Measurements from ENCODE around the gene ADGRE2.

ADGRE2 gene

DNA sequence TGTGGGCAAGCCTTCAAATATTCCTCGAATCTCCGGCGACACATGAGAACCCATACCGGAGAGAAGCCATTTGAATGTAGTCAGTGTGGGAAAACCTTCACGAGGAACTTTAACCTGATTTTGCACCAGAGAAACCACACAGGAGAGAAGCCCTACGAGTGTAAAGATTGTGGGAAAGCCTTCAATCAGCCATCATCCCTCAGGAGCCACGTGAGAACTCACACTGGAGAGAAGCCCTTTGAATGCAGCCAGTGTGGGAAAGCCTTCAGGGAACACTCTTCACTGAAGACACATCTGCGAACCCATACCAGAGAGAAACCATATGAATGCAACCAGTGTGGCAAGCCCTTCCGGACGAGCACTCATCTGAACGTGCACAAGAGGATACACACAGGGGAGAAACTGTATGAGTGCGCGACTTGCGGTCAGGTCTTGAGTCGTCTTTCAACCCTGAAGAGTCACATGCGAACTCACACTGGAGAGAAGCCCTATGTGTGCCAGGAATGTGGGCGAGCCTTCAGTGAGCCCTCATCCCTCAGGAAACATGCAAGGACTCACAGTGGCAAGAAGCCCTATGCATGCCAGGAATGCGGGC is 59.7 kb downstream of the ADGRE2 start:
- no peak for DNase-seq (ENCODE audit: extremely low read depth, low read depth)
- TF ChIP-seq, protein P1, sequence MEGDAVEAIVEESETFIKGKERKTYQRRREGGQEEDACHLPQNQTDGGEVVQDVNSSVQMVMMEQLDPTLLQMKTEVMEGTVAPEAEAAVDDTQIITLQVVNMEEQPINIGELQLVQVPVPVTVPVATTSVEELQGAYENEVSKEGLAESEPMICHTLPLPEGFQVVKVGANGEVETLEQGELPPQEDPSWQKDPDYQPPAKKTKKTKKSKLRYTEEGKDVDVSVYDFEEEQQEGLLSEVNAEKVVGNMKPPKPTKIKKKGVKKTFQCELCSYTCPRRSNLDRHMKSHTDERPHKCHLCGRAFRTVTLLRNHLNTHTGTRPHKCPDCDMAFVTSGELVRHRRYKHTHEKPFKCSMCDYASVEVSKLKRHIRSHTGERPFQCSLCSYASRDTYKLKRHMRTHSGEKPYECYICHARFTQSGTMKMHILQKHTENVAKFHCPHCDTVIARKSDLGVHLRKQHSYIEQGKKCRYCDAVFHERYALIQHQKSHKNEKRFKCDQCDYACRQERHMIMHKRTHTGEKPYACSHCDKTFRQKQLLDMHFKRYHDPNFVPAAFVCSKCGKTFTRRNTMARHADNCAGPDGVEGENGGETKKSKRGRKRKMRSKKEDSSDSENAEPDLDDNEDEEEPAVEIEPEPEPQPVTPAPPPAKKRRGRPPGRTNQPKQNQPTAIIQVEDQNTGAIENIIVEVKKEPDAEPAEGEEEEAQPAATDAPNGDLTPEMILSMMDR (IDR thresholded peaks at IDR 0.05; ENCODE audit: low read depth, low read length), result no peak

DNA sequence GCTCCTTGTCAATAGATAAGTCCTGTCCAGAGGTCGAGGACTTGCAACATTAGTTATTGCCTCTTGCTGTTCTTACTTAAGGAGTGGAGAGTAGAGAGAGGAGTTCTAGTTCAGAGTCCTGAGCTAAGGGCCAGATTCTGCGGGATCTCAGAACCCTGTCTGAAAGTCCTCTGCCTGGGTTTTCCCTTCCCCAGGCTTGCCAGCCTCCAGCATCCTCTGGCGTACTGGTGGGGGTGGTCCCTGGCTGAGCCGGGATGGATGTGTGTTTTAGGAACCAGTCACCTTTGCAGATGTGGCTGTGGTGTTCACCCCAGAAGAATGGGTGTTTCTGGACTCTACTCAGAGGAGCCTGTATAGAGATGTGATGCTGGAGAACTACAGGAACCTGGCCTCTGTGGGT is 62.5 kb downstream of the ADGRE2 start:
- no peak for DNase-seq (ENCODE audit: extremely low read depth, low read depth)
- TF ChIP-seq, protein P1 (IDR thresholded peaks at IDR 0.05; ENCODE audit: low read depth, low read length), result no peak

DNA sequence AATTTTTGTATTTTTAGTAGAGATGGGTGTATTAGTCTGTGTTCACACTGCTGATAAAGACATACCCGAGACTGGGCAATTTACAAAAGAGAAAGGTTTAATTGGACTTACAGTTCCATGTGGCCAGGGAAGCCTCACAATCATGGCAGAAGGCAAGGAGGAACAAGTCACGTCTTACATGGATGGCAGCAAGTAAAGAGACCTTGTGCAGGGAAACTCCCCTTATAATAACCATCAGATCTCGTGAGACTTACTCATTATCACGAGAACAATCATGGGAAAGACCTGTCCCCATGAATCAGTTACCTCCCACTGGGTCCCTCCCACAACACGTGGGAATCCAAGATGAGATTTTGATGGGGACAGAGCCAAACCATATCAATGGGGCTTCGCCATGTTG is 73.9 kb downstream of the ADGRE2 start:
- no peak for DNase-seq (ENCODE audit: extremely low read depth, low read depth)
- TF ChIP-seq, protein P1 (IDR thresholded peaks at IDR 0.05; ENCODE audit: low read depth, low read length), result no peak

DNA sequence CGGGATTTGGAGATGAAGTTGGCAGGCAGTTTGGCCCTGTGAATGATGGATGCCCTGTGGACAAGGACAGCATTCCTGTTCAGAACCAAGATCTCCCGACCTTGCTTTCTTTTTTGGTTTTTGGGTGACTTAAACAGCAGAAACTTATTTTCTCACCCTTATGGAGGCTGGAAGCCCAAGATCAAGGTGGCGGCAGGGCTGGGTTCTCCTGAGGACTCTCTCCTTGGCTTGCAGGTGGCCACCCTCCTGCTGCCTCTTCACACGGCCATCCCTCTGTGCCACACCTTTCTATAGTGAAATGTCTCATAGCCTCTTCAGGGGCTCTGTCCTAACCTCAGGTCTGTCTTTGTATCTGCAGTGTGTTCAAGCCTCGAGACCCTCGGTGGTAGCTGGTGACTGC is 74.5 kb downstream of the ADGRE2 start:
- TF ChIP-seq, protein P1 (IDR thresholded peaks at IDR 0.05; ENCODE audit: low read depth, low read length), result no peak
- no peak for DNase-seq (ENCODE audit: extremely low read depth, low read depth)

DNA sequence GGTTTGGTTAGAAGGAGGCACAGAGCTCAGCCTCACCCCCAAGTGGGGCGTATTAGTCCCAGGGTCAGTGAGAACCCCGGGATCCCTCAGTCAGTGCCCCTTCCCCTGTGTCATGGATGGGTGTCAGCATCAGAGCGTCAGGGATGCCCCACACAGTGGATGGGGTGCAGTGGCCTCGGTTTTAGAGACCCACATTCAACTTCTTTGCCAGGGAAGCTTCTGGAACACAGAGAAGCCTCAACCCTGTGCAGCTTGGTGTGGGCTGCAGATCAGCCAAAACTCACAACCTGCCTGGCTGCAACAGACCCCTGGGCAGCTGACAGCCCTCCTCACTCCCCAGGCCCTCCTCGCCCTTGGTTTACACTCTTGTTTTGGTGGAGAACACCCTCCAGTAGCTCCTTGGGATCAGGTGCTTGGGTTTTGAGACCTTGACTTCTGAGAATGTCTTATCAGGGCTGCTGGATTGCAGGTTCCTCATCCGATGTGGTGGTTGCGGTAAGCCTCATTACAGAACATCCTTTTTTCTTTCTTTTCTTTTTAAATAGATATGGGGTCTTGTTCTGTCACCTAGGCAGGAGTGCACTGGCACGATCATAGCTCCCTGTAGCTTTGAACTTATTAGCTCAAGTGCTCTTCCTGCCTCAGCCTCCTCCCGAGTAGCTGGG is 77.5 kb downstream of the ADGRE2 start:
- TF ChIP-seq, protein P1 (IDR thresholded peaks at IDR 0.05; ENCODE audit: low read depth, low read length), result no peak
- no peak for DNase-seq (ENCODE audit: extremely low read depth, low read depth)

- no peak for DNase-seq (ENCODE audit: extremely low read depth, low read depth)
- TF ChIP-seq, protein P1 (IDR thresholded peaks at IDR 0.05; ENCODE audit: low read depth, low read length), result no peak
Measured at GRCh38 chr19:14699641-14700040, 78.7 kb downstream of the ADGRE2 start.

GRCh38 chr19:14695471-14695870 is 82.9 kb downstream of the ADGRE2 start:
- TF ChIP-seq, protein P1 (IDR thresholded peaks at IDR 0.05; ENCODE audit: low read depth, low read length), result no peak
- no peak for DNase-seq (ENCODE audit: extremely low read depth, low read depth)

All from AG09319 (cell line).